ENCODE results near the gene INS. TPM values are rescaled to one million over a fixed set of nuclear protein-coding genes. Genes with fewer than 3 reads are reported as not detected.
A peak's percentile ranks its signal among the peaks of the same experiment; 100 is the strongest.

INS gene
- polyA plus RNA-seq, 6 donors from 2014 or later, result not detected

- DNase-seq, result no peak
Observed at GRCh38 chr11:2138431-2139122, 22.4 kb downstream of the INS start.

GRCh38 chr11:2138068-2138430 is 23.0 kb downstream of the INS start:
- H3K36me3 Mint-ChIP-seq, result no peaks in the 10 kb centered on the region
- H3K27me3 Mint-ChIP-seq, result peaks cover 30 to 76% (median 72%) of the 10 kb centered on the region in 3 donors
- no peak for DNase-seq

More at GRCh38 chr11:2138431-2139122, 22.4 kb downstream of the INS start:
- peak; percentile 15 to 18 for ATAC-seq (ENCODE audit: low read depth in 2 of 2)
- Mint-ChIP-seq H3K27ac (peak overlapping the region in 3 of 6 donors; percentile 70 to 91 (median 89)), H3K4me3 (peak overlapping the region; percentile 78 to 95 (median 84)), H3K36me3 (no peaks in the 10 kb centered on the region), H3K27me3 (peaks cover 33 to 76% (median 72%) of the 10 kb centered on the region in 3 donors), H3K4me1 (peaks cover 20 to 30% (median 25%) of the 10 kb centered on the region in 3 donors), H3K9me3 (no peaks in the 10 kb centered on the region)

GRCh38 chr11:2137202-2138067 is 23.6 kb downstream of the INS start:
- no peaks in the 10 kb centered on the region for H3K9me3 Mint-ChIP-seq
- peaks cover 14 to 28% (median 15%) of the 10 kb centered on the region in 3 donors for H3K4me1 Mint-ChIP-seq
- ATAC-seq (ENCODE audit: low read depth in 2 of 2) (peak in 1 of 2 donors; percentile 30), DNase-seq (no peak)
- no peak overlapping the region for H3K27ac Mint-ChIP-seq
- H3K36me3 Mint-ChIP-seq, result no peaks in the 10 kb centered on the region
- H3K4me3 Mint-ChIP-seq, result peak overlapping the region; percentile 33 to 82 (median 66)
- H3K27me3 Mint-ChIP-seq, result peaks cover 24 to 76% (median 72%) of the 10 kb centered on the region in 3 donors

More at GRCh38 chr11:2138068-2138430, 23.0 kb downstream of the INS start:
- H3K9me3 Mint-ChIP-seq, result no peaks in the 10 kb centered on the region
- peak; percentile 9 to 14 for ATAC-seq (ENCODE audit: low read depth in 2 of 2)
- peaks cover 17 to 29% (median 21%) of the 10 kb centered on the region in 3 donors for H3K4me1 Mint-ChIP-seq
- peak overlapping the region; percentile 78 to 95 (median 84) for H3K4me3 Mint-ChIP-seq
- H3K27ac Mint-ChIP-seq, result peak overlapping the region in 1 of 6 donors; percentile 91

GRCh38 chr11:2136952-2137201 is 24.1 kb downstream of the INS start:
- Mint-ChIP-seq H3K27me3 (peaks cover 22 to 76% (median 72%) of the 10 kb centered on the region in 3 donors), H3K27ac (no peak overlapping the region), H3K36me3 (peaks cover 0 to under 1% of the 10 kb centered on the region in 2 donors), H3K9me3 (peaks cover 0 to 2% (median 0%) of the 10 kb centered on the region in 7 donors), H3K4me3 (peak overlapping the region in 4 of 8 donors; percentile 33 to 82 (median 65)), H3K4me1 (peaks cover 14 to 28% (median 14%) of the 10 kb centered on the region in 3 donors)
- DNase-seq (no peak), ATAC-seq (ENCODE audit: low read depth in 2 of 2) (no peak)

- Mint-ChIP-seq H3K4me1 (peaks cover 14 to 28% (median 16%) of the 10 kb centered on the region in 3 donors), H3K36me3 (peaks cover 0 to 5% of the 10 kb centered on the region in 2 donors), H3K27me3 (peaks cover 23 to 76% (median 72%) of the 10 kb centered on the region in 3 donors), H3K4me3 (peak overlapping the region in 5 of 8 donors; percentile 47 to 81 (median 53)), H3K27ac (peak overlapping the region in 1 of 6 donors; percentile 74), H3K9me3 (peaks cover 0 to 7% (median 2%) of the 10 kb centered on the region in 7 donors)
- no peak for ATAC-seq (ENCODE audit: low read depth in 2 of 2)
- no peak for DNase-seq
Observed at GRCh38 chr11:2136209-2136951, 24.6 kb downstream of the INS start.

- Mint-ChIP-seq H3K27me3 (peaks cover 22 to 76% (median 72%) of the 10 kb centered on the region in 3 donors), H3K9me3 (peaks cover 0 to 12% (median 2%) of the 10 kb centered on the region in 7 donors), H3K27ac (no peak overlapping the region), H3K4me1 (peaks cover 11 to 22% (median 20%) of the 10 kb centered on the region in 3 donors), H3K4me3 (peak overlapping the region in 4 of 8 donors; percentile 13 to 53 (median 38)), H3K36me3 (peaks cover 0 to 11% of the 10 kb centered on the region in 2 donors)
- ATAC-seq (ENCODE audit: low read depth in 2 of 2) (no peak), DNase-seq (no peak)
Observed at GRCh38 chr11:2135648-2136201, 25.3 kb downstream of the INS start.

- Mint-ChIP-seq H3K9me3 (peaks cover 0 to 12% (median 2%) of the 10 kb centered on the region in 7 donors), H3K4me1 (peaks cover 11 to 22% (median 20%) of the 10 kb centered on the region in 3 donors), H3K27me3 (peaks cover 22 to 76% (median 72%) of the 10 kb centered on the region in 3 donors), H3K4me3 (peak overlapping the region in 2 of 8 donors; percentile 40 to 47), H3K36me3 (peaks cover 0 to 11% of the 10 kb centered on the region in 2 donors), H3K27ac (no peak overlapping the region)
- no peak for DNase-seq
- no peak for ATAC-seq (ENCODE audit: low read depth in 2 of 2)
Observed at GRCh38 chr11:2135018-2135569, 25.9 kb downstream of the INS start.

- H3K27me3 Mint-ChIP-seq, result peaks cover 22 to 77% (median 74%) of the 10 kb centered on the region in 3 donors
- ATAC-seq (ENCODE audit: low read depth in 2 of 2) (no peak), DNase-seq (no peak)
- peaks cover 0 to 11% of the 10 kb centered on the region in 2 donors for H3K36me3 Mint-ChIP-seq
- H3K27ac Mint-ChIP-seq, result no peak overlapping the region
- H3K9me3 Mint-ChIP-seq, result peaks cover 0 to 12% (median 2%) of the 10 kb centered on the region in 7 donors
- H3K4me3 Mint-ChIP-seq, result peak overlapping the region in 2 of 8 donors; percentile 40 to 74
- H3K4me1 Mint-ChIP-seq, result peaks cover 11 to 22% (median 20%) of the 10 kb centered on the region in 3 donors
Observed at GRCh38 chr11:2134022-2135010, 26.7 kb downstream of the INS start.

GRCh38 chr11:2133241-2134021 is 27.6 kb downstream of the INS start:
- peaks cover 21 to 81% (median 80%) of the 10 kb centered on the region in 3 donors for H3K27me3 Mint-ChIP-seq
- H3K4me1 Mint-ChIP-seq, result peaks cover 11 to 22% (median 18%) of the 10 kb centered on the region in 3 donors
- H3K4me3 Mint-ChIP-seq, result no peak overlapping the region

GRCh38 chr11:2132874-2133240 is 28.2 kb downstream of the INS start:
- Mint-ChIP-seq H3K27me3 (peaks cover 18 to 77% (median 76%) of the 10 kb centered on the region in 3 donors), H3K4me3 (no peak overlapping the region), H3K36me3 (peaks cover 0 to 11% of the 10 kb centered on the region in 2 donors), H3K27ac (no peak overlapping the region), H3K9me3 (peaks cover 0 to 12% (median 2%) of the 10 kb centered on the region in 7 donors), H3K4me1 (peaks cover 9 to 22% (median 14%) of the 10 kb centered on the region in 3 donors)
- DNase-seq (no peak), ATAC-seq (ENCODE audit: low read depth in 2 of 2) (no peak)

More at GRCh38 chr11:2133241-2134021, 27.6 kb downstream of the INS start:
- H3K36me3 Mint-ChIP-seq, result peaks cover 0 to 11% of the 10 kb centered on the region in 2 donors
- H3K9me3 Mint-ChIP-seq, result peaks cover 0 to 12% (median 2%) of the 10 kb centered on the region in 7 donors
- DNase-seq (no peak), ATAC-seq (ENCODE audit: low read depth in 2 of 2) (no peak)
- no peak overlapping the region for H3K27ac Mint-ChIP-seq

- H3K4me3 Mint-ChIP-seq, result no peak overlapping the region
- DNase-seq, result no peak
- no peak for ATAC-seq (ENCODE audit: low read depth in 2 of 2)
- H3K9me3 Mint-ChIP-seq, result peaks cover 0 to 12% (median 2%) of the 10 kb centered on the region in 7 donors
- no peak overlapping the region for H3K27ac Mint-ChIP-seq
- peaks cover 0 to 11% of the 10 kb centered on the region in 2 donors for H3K36me3 Mint-ChIP-seq
- peaks cover 18 to 77% (median 74%) of the 10 kb centered on the region in 3 donors for H3K27me3 Mint-ChIP-seq
- H3K4me1 Mint-ChIP-seq, result peaks cover 3 to 17% (median 10%) of the 10 kb centered on the region in 3 donors
Observed at GRCh38 chr11:2132246-2132645, 28.8 kb downstream of the INS start.
